HG03196 (cell line): ENCODE data around the gene NAT9.

ENCODE experiments used
- ATAC-seq: cut with Tn5 transposase; IDR thresholded peaks from one replicate; pipeline ENCODE4 v1.9.1; 2021; ENCODE audit not compliant: unreplicated experiment

The NAT9 gene

DNA sequence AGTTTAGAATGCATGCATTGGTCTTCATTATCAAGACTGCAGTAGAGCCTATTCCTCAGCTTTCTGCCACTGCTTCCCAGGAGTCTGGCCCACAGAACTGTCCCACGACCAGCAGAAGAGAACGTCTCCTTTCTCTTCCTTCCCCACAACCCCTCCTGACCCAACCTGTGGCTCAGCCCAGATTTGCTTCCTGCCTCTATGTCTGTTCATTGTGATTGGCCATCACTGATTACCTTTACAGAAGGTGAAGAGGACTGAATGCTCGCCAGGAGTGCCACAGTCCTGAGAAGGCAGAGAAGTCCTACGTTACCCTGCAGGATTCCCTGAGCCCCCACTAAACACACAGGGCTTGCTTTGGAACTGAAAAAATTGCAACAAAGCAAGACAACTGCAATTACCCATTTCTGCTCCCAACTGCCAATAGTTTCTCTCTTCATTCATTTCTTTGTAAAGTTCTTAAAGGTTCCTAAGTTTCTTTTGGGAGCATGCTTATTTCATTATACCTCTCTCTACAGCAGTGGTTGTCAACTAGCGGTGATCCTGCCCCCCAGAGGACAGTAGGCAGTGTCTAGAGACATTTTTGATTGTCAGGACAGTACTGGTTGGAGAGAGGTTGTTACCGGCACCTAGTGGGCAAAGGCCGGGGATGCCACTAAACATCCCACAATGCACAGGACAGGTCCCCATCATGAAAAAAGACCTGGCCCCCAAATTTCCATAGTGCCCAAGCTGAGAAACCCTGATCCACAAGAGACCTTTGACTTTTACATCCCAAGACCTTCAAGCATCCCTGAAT, 4.5 kb upstream of the NAT9 start:
- ATAC-seq, result no peak

DNA sequence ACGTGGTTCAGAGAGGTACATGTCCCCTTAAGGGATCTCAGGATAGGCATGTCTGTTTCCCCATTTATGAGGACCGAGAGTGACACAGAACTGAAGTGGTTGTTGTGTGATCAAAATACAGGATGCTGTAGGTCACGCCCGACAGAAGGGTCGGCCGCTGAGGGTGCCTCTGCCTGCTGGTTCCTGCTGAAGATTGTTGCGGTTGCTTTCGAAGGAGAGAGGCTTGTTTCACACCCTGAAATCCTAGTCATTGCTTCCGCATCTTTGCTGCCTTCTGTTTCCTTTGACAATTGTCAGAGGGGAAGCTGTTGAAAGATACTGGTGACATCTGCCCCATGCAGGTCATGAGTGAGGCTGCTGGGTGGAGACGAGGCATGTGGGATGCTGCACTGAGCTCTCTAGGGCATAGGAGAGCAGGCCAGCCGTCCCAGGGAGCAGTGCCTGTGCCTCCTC, 3.8 kb upstream of the NAT9 start:
- ATAC-seq, result no peak

DNA sequence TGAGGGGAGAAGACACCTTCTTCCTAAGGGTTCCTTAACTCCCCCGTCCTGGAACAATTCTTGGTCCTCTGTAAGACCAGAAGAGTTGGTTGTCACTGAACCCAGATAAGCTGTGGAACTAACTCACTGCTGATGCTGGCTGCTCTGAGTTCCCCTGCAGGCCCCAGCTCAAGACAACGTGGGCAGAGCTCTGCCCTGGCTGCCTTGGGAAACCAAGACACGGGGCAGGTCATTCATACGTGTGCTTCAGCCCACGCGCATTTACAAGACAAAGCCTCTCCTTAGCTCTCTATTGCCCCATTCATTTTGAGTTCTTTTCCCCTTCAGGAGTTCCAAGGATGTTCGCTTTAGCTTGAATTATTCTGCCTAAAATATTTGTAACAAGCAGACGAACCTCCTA, 3.4 kb upstream of the NAT9 start:
- ATAC-seq, result no peak

DNA sequence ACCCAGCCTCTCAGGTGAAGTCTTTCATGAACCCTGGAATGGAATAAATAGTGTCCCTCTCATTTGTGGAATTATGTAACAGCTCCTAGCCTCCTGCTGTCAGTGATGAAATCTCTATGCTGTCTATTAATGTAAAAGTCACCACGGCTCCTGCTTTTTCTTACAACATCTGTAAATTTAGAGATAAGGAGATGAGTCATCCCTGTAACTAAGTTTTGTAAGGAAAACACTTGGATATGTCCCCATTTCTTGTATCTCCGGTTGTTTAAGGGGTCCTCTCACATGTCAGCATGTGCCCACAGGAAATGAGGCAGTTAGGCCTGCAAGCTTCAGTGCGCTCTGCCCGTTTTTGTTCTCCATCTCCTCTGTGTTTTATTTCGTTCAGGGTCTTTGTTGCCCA, 2.8 kb upstream of the NAT9 start:
- no peak for ATAC-seq

DNA sequence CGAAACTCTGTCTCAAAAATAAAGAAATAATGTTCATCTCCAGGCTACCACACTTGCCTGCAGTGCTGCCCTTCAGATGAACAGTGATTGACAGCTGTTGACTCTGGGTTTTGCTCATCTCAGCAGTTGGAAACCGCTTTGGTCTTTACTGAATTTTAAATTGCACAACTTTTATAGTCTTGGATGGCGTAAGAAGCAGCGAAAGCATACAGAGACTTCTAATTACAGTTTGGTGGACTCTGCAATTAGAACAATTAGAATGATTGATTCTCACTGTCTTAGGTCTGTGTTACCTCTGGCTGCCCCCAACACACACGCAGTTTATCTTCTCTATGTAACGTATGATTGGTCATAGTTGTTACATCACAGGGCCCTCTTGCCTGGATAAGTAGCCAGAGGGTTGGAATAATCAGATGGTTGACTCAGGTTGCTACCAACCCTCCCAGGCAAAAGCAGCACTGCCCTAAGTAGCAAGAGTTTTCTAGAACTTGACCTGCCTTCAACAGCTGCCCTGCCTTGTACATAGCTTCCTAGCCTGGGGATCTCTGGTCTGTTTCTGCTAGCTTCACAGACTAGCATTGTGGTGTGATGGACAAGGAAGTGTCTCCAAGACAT, 1.9 kb upstream of the NAT9 start:
- no peak for ATAC-seq

DNA sequence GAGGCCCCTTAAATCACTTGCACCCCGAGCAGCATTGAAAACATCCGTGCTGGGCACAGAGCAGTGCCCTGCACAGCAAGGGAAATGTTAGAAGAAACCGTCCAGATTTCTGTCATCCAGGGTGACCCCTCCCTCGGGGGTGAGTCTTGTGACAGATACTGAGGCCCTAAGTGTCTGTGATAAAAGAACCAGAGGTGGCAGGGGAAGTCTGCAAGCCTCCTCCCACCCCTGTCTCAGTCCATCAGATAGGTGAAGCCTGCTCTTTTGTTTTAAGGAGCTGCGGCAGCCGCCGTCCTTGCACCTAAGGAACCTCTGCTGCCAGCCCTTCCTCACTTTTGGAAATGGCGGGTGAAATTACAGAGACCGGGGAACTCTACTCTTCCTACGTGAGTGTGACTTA, 845 bp upstream of the NAT9 start:
- no peak for ATAC-seq

DNA sequence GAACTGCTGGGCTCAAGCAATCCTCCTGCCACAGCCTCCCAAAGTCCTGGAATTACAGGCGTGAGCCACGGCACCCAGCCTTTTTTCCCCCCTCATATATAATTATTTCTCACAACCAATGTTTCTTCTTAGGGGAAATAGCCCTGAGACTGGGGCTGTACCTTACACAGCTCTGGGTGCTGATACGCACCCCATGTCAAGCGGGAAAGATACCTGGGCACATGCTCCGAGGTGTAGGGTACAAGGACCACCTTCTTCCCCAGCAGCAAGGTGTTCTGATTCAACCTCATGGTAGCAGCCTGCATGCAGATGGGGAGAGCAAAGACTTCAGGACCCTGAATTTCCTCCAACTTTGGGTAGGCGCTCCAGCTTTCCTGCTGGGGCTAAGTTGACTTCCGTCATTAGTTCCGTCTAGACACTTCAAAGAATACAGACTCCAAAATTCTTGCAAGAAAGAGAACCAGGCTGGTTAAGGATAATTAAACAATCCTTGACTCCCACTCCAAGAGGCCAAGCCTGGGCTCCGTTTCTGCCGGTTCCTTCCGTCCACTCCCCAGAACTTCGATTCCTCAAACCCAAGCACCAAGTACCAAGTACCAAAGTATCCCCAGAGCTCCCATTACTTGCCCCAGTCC, 619 bp downstream of the NAT9 start:
- ATAC-seq, result no peak

DNA sequence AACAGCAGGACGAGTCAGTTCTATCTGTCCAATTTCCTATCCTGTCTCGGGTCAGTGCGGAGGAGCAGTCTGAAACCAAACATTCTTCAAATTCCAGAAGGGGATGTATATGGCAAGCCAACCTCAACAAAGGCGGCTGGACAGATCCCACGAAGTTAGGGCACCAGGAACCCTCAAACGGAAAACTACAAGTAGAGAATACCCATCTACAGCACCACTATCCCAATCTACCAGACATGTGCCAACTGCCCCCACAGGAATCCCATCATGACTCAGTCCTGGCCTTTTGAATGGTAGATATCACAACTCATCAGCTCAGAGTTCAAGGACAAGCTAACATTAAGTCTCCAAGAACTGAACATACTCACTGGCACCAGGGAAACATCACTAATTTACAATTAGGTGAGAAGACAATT, 2.3 kb downstream of the NAT9 start:
- no peak for ATAC-seq

DNA sequence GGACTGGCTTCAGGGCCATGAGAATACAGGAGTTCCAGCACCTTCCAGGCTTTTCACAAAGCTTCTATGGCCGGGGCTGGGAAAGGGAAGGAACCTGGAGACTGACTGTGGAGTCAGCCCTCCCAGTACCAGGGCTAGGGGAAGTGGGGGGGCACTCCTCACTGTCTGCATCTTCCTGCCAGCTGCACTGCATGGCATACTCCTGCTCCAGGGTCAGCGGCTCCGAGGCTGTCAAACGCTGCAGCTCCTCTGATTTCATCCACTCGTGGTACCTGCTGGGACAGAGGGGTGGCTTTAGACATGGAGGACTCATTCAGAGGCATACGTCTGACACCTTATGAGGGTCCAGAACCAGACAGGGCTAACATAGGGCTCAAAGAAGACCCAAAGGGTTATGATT, 2.7 kb downstream of the NAT9 start:
- ATAC-seq, result no peak

DNA sequence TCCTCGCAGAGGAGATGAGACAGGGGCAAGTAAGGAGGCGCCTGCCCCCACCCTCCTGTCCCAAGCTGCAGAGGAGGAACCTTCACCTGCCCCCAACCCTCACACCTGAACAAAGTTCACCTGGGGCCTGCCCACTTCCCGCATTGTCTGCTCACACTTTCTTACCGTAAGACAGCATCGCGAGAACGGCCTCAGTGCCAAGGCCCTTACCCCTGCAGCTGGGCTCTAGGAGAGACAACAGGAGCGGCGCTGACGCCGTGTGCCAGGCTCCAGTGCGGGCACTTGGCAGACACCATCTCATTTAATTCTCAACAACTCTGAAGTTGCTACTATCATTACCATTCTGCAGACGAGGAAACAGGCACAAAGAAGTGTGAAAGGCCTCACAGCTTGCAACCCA, 4.1 kb downstream of the NAT9 start:
- no peak for ATAC-seq

DNA sequence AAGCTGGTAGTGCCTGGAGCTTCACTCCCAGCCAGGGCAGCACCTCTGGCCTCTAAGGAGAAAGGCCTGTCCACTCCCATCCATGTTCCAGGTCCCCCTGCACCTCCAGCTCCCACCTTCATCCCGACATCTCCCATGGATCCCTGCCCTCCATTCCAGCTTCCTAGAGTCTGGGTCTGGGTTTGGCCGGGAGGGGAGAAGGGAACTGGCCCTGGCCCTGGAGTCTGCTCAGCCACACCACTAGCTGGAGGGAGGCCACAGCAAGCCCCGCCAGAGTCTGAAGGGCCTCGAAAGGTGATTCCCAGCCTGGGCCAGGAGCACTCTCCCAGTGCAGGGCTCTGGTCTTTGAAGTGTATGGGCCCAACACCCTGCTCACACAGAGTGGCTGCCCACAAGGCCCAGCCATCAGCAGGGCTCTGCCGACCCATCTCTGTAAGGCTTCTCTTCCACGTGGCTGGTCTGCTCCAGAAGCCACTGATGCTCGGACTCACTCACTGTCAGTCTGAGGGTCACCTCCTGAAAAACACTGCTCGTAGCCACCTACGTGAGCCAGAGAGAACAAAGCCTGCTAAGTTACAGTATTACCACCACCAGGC, 4.7 kb downstream of the NAT9 start:
- ATAC-seq, result no peak

DNA sequence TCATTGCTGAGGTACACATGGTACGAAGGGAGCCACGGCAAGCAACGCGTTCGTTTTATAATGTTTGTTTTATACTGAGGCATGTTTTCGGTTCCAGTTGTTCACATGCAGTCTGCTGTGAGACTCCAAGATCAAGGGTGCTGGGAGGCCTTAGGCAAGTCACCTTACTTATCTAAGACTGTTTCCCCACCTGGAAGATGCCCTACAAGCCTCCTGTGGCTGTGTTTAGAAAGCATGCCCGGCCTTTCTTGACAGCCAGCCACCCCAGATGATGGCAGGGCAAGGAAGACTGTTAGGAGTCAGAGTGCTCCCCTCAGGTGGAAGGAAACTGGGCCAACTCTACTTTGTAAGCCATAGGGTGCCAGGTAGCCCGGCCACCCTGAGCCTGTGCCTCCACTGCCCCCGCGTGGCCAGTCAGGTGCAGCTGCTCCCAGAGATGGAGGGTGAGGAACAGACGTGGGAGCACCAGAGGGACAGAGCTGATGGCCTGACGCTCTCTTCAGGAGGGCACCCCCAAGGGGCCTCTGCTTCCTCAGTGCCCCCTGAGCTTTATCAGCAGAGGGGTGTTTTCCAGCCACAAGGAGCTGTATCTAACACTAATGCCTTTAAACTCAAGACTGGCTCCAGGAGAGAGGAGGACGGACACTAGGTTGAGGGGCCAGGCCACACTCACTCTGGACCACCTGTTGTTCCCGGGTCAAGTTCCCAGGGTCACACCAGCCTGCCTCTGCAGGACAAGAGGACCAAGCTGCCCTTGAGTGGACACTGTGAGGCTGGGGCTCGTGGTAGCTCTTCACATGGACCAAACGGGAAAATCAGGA, 5.4 kb downstream of the NAT9 start:
- no peak for ATAC-seq

DNA sequence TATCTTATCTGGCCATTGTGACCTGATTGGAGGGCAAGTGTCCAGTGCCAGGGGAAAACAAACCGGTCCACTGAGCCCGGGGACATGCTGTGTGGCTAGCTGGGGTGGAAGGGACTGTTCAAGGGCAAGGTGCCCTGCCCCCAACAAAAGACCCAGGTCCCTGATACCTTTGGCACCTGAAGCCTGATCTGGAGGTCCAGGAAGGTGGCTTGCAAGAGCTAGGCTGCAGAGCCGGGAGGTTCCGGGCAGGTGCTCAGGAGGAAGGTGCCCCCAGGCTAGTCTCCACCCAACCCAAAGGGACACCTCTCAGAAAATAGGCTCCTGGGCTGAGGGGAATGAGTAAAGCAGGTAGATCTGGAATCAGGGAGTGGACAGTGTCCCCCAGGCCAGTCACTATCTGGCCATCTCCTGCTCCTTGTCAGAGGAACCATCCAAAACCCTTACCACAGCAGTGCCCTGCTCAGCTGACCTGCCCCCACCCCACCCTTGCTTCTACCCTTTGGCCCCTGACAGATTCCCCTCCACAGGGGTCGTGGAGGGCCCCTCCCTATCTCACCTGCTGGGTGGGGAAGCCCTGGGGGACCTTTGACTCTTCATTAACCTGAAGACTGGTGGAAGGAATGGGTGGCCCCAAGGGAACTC, 6.2 kb downstream of the NAT9 start:
- ATAC-seq, result no peak

DNA sequence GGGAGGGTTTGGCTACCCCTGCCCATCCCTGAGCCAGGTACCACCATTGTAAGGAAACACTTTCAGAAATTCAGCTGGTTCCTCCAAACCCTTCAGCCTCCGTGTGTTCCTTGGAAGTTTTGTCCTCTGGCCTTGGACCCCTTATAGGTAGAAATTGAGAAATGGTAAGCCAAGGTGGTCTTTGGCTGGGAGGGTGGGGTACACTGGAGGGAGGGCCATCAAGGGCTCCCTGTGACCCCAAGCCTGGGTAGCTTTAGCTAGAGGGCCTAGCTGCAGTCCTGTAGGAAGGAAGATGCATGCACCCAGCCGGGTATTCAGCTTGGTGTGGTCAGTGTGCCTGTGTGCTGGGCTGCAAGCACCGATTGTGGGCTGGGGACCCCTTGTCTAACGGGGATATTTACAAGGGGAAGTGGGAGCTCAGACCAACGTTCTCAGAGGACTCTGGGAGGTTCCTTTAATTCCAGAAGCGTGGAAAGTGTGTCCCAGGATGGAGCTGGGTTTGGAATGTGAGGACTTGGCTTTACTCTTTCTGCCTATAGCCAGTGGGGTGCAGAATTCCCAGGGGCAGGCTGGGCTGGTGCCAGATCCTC, 6.8 kb downstream of the NAT9 start:
- ATAC-seq, result no peak

DNA sequence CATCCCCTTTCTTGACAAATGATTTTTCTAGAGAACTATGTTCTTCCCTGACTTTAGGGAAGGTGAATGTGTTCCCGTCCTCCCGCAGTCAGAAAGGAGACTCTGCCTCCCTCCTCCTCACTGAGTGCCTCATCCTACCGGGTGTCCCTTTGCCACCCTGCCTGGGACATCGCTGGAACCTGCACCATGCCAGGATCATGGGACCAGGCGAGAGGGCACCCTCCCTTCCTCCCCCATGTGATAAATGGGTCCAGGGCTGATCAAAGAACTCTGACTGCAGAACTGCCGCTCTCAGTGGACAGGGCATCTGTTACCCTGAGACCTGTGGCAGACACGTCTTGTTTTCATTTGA, 7.4 kb downstream of the NAT9 start:
- ATAC-seq, result no peak

DNA sequence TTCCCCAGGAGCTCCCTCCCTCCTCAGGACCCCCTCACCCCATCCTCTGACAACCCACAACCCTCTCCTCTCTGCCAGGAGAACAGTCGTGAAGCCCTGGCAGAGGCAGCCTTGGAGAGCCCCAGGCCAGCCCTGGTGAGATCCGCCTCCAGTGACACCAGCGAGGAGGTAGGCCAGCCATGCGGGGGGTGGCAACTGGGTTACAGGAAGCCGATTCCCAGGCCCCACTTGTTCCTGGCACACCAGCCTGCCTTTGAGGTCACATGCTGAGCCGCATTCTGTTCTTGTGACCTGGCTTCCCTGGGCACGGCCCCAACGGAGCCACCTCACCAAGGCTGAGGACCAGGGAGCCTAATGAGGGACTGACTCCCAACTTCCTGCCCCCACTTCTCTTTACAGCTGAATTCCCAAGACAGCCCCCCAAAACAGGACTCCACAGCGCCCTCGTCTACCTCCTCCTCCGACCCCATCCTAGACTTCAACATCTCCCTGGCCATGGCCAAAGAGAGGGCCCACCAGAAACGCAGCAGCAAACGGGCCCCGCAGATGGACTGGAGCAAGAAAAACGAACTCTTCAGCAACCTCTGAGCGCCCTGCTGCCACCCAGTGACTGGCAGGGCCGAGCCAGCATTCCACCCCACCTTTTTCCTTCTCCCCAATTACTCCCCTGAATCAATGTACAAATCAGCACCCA, 7.9 kb downstream of the NAT9 start:
- no peak for ATAC-seq

DNA sequence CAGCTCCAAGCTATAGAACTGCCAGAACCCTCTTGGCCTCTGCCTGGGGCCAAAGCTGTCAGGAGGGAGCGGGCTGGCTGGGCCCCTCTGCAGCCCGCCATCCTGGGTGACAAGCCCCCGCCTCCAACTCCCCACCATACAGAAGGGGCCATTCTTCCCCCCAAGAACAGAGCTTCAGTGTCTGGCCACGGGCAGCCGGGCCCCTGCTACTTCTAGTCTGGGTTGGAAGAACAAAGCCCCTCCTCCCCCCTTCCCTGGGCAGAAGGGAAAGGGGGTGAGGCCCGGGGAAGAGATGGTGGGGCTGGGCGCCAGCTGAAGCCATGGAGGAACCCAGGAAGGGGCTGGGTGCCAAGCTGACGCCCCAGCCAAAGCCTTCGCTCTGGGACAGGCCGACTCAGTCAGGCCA, 9.0 kb downstream of the NAT9 start:
- no peak for ATAC-seq

DNA sequence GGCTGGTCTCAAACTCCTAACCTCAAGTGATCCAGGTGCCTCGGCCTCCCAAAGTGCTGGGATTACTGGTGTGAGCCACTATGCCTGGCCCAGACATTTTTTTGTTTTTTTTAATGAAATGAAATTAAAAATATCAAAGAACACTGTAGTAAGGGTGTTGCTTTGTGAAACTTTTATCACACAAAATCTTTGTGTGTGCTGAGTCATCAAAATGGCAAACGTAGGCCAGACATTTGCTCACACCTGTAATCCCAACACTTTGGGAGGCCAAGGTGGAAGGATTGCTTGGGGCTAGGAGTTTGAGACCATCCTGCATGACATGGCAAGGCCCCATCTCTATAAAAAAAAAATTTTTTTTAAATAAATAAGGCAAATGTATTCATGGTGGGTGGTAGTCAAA, 9.7 kb downstream of the NAT9 start:
- no peak for ATAC-seq

DNA sequence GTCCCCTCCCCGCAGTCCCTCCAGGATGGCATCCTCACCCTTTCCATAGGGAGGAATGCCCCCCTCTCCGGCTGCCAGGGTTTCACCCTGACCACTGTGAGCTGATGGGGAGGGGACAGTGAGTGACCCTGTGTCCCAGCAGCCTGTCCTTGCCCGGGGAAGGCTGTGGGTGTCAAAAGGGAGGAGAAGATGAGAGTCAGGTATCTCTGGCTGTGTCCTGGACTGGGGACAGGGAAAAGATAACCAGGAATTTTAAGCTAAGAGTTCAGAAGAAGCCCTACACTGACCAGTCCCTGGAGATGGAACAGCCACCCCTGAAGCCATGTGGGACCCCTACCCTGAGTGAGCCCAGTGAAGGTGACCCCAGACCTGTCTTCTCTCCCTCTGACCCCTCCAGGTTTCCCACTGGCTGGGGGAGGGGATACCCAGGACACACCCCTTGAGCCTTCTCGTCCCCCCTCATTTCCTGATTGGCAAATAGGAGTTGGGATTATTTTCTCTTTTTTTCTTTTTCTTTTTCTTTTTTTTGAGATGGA, 11.3 kb downstream of the NAT9 start:
- no peak for ATAC-seq
